Hippocampal formation (tissue), 2 donors: ENCODE results near the gene EXOC1.
A peak's percentile ranks its signal among the peaks of the same experiment; 100 is the strongest.

Experiments used
- DNase-seq, 2 donors: peaks; one replicate each; lab custom pipeline; 2025; lab: John Stamatoyannopoulos, UW

Gene EXOC1

DNA sequence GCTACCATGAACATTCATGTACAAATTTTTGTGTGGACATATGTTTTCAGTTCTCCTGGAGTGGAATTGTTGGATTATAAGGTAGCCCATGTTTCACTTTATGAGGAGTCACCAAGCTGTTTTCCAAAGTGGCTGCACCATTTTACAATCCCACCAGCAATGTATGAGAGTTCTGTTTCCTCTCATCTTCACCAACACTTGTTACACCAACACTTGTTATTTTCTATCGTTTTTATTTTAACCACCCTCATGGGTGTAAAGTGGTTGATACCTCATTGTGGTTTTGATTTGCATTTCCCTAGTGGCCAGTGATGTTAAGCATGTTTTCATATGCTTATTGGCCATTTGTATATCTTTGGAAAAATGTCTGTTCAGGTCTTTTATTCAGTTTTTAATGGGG is 4.1 kb downstream of the EXOC1 start:
- DNase-seq: no peak

DNA sequence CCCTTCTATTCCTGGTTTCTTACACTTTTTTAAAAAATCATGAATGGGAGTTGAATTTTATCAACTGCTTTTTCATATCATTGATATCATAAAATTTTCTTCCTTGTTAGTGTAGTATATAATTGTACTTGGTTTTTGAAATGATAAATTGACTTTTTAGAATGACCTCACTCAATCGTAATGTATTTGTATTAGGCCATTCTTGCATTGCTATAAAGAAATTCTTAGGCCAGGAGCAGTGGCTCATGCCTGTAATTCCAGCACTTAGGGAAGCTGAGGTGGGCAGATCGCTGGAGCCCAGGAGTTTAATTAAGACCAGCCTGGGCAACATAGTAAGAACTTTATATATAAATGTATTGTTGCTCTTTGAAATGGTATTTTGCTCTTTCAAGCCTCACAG is 6.3 kb downstream of the EXOC1 start:
- no peak for DNase-seq

- DNase-seq: no peak
These were observed 11.3 kb downstream of the EXOC1 start for GRCh38 chr4:55864577-55865223.

- no peak for DNase-seq
These were observed 11.9 kb downstream of the EXOC1 start for GRCh38 chr4:55865228-55865806.

DNA sequence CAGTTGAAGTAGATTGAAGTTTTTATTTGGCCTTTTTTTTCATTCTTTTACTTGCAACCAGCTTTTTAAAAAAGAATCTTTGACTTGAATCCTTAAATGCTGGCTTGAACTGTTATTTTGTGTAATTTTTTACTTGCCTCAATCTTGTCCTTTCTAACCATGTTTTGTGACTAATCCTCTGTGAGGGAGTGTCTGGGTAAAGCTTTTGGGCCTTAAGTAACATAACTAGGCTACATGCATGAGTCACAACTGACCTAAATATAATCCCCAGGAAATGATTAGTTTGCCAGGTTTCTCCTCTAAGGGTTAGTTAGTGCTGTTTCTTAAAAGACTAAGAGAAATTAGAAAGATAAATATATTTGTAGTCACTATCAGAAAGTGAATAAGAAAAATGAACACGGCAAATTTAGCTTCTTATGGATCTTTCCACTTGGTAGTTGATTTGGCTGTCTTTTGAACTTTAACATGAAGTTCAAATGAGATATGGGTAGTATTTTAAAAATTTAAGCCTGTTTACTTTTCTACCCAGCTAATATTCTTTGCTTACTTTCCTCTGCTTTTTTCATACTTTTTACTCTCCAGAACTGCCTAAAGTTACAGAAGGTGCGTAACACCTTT is 13.0 kb downstream of the EXOC1 start:
- no peak for DNase-seq

GRCh38 chr4:55866973-55867574 is 13.6 kb downstream of the EXOC1 start:
- DNase-seq: peak; percentile 1 to 70

GRCh38 chr4:55868581-55869090 is 15.2 kb downstream of the EXOC1 start:
- DNase-seq: no peak

DNA sequence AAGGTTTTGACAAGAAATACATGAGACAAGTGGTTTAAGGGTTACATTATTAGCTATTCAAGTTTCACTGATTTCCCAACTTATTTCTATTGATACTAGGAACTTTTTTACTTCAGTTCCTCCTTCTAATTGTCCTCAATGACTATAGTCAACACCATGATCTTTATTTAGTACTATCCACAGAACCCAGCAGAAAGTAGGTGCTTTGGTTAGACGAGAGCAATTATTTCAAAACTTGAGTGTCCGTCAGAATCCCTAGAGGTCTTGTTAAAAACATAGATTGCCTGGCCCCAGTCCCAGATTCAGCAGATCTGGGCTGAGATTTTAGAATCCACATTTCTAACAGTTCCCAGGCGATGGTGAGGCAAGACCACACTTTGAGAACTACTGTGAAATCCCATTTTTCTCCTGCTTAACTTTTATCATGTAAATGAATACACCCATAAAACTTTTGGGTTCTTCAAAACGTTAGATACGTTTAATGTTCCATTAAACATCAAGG is 17.9 kb downstream of the EXOC1 start:
- DNase-seq: no peak

DNA sequence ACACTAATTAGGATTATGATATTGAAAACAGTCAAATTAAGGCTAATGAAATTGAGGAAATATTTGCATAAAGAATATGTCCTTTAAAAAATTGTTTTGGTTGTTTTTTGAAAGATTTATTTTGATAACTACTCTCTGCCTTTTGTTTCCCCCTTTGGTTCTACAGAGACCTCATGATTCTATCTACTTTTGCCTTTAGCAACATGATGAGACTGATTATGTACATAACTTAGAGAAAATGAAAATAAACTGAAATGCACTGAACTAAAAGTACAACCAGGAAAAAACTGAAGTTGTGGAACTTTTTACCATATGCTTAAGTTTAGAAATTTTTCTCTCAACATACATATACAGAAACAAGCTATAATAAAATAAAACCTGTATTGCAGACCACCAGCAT is 21.4 kb downstream of the EXOC1 start:
- DNase-seq: no peak

- DNase-seq: no peak
These were observed 22.9 kb downstream of the EXOC1 start for GRCh38 chr4:55876387-55876786.

- DNase-seq: no peak
These were observed 25.8 kb downstream of the EXOC1 start for GRCh38 chr4:55879224-55879623.

GRCh38 chr4:55880652-55881280 is 27.3 kb downstream of the EXOC1 start:
- no peak for DNase-seq

- no peak for DNase-seq
These were observed 30.8 kb downstream of the EXOC1 start for GRCh38 chr4:55884093-55884850.

GRCh38 chr4:55884851-55885219 is 31.4 kb downstream of the EXOC1 start:
- DNase-seq: no peak

DNA sequence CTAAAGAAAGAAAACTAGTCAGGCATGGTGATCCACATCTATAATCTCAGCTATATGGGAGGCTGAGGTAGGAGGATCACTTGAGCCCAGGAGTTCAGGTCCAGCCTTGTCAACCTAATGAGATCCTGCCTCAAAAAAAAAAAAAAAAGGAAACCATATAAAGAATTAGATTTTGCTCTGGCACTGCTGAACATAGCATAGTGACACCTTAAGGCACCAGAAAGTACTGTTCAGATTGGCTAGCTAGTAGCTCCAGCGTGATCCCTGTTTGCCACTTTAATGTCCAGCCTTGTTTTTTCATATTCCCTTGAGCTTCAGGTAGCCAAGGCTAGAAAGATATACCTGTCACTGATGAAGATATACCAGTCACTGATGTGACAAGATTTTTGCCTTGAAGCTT is 34.1 kb downstream of the EXOC1 start:
- no peak for DNase-seq

- no peak for DNase-seq
These were observed 38.7 kb downstream of the EXOC1 start for GRCh38 chr4:55892156-55892555.

DNA sequence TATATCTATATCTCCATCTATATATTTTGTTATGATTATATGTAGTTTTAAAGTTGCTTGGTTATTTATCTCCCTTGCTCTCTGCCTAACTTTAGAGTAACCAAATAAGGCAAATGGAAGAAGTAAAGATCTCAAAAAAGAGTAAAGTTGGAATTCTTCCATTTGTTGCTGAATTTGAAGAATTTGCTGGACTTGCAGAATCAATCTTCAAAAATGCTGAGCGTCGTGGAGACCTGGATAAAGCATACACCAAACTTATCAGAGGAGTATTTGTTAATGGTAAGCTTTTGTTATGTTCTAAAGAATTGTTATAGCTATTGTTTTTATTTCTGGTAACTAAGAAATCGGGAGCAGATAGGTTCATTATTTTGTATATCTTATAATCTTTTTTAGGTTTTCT is 43.2 kb downstream of the EXOC1 start:
- DNase-seq: no peak

DNA sequence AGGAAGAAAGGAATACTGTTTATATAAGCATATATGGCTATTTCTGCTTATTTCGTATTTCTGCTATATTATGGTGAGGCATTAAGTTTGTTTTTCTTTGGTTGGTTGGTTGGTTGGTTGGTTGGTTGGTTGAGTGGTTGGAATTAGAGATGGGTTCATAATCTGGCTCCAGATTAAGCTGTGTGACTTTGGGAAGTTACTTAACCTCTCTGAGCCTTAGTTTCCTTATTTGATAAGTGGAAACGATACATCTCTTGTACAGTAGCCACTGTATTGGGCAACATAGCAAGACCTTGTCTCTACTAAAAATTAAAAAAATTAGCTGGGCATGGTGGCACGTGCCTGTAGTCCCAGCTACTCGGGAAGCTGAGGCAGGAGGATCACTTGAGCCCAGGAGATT is 49.2 kb downstream of the EXOC1 start:
- no peak for DNase-seq

DNA sequence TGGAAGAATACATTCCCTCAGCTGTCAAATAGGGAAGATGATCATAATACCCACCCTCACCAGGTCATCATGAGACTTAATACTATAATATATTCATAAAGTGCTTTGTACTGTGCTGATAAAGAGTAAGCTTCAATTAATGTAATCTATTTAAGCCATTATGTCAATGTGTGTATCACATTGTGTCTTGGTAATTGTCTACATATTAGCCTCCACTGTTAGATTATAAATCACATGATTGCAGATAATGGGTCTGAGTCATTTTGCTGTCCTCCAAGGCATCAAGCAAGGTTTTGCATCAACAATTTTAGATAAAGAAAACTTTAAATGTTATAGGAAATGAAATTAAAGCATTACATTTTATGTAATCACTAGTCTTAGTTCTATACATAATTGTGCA is 50.1 kb downstream of the EXOC1 start:
- no peak for DNase-seq

DNA sequence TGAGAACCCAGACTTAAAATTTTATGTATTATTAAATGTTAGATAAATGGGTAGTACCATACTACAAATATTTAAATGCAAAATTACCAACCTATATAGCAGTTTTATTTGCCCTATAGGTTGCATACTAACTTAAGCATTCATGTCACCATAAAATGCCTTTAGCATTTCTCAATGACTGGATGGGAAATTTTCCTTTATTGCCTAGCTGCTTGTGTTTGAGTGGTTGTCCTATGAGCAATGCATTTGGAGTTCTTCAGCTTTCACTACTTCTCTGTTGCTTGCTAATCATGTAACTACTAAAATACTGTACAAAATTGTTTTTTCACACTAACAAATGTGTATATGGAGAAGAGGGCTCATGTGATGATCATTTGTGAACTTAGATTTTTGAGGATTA is 51.1 kb downstream of the EXOC1 start:
- DNase-seq: no peak

- no peak for DNase-seq
These were observed 52.9 kb downstream of the EXOC1 start for GRCh38 chr4:55906323-55906722.

GRCh38 chr4:55906989-55907388 is 53.5 kb downstream of the EXOC1 start:
- no peak for DNase-seq
